NK-92 (cell line): ENCODE data around the gene ZNF616.
A peak's percentile ranks its signal among the peaks of the same experiment; 100 is the strongest.

ENCODE experiments used
- DNase-seq: peaks from one replicate; lab custom pipeline; 2025; ENCODE audit not compliant: unreplicated experiment; lab: John Stamatoyannopoulos, UW

ZNF616 gene

DNA sequence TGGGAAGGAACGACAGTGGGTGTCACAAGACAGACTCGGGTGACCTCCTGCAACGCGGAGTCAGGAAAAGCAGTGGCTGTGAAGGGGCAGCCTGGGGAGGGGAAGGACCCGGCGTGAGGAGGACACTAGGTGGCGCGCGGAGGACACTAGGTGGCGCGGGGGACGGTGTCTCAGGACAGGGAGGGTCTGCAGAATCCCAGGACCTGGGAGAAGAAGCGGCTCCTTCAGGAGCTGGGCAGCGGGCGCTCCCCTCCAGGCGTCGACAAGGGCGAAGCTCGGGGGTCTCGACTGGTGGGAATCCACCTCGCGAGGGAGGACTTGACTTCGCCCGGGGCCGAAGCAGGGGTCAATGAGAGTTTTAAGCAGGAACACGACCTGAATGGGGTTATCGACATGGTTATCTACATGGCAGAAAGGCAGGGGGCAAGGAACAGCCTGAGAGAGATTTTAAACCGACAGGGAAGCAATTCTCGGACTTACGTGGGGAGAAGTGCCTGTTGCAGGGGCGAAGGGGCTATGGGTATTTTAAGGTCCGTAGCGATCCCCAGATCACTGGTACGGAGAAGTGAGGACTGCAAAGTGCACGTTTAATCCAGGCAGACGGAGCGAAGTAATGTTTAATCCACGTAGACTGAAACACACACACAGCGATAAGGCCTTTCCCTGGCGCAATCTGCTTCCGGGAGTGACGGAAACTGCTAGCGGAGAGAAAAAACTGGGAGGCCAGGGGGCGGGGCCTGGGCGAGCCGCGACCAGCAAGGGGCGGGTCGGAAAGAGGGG lies at the start of gene ZNF616:
TSS of gene ZNF616 (minus strand) at position 687 of the 780 bp plus-strand sequence. CDS start 9,426 bp downstream, outside the sequence.
- peak; percentile 81 for DNase-seq

DNA sequence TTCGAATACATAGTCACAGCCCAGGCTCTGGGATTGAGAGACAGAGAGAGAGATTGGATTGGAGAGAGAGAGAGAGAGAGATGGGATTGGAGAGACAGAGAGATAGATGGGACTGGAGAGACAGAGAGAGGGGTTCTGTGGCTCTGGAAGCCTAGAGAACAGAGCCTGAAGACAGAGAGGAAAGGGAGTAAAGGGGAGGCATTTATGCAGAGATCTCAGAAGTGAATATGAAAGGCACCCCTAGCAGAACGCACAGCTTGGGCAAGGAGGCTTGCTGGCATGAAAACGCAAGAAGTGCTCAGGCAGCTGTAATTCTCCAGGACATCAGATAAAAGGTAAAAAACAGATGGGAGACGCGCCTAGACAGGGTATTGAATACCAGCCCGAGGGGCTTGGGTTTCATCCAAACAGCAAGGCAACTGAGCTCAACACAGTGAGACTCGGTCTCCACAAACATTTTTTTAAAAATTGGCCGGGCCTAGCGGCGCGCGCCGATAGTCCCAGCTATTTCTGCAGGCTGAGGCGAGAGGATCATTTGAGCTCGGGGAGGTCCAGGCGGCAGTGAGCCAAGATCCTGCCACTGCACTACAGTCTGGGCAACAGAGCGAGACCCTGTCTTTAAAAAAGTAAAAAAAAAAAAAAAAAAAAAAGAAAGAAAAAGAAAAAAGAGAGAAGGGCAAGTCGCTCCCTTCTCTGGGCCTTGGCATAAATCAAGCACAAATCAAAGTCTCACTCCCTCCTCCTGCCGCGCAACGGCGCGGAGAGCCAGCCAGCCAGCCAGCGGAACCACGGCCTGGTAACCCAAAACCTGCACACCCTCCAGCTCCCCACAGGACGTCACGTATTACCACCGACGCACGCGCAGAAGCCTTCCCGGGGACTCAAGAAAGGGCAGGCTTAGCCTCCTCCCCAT lies 49.3 kb upstream of the ZNF616 start:
- DNase-seq = no peak

DNA sequence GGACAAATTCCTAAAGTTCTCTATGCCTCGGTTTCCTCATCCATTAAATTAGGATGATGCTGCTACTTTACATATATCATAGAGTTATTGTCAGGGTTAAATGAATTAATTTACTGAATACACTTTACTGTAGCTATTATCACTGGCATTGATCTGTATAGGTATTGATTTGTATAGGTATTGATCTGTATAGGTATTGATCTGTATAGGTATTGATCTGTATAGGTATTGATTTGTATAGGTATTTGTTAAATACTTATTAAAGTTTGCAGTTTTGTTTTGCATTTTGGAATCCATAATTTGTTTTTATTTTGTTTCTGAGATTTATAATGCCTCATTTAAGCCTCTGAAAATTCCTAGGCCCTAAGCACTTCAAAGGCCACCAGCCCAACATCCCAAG lies 47.7 kb upstream of the ZNF616 start:
- no peak for DNase-seq

DNA sequence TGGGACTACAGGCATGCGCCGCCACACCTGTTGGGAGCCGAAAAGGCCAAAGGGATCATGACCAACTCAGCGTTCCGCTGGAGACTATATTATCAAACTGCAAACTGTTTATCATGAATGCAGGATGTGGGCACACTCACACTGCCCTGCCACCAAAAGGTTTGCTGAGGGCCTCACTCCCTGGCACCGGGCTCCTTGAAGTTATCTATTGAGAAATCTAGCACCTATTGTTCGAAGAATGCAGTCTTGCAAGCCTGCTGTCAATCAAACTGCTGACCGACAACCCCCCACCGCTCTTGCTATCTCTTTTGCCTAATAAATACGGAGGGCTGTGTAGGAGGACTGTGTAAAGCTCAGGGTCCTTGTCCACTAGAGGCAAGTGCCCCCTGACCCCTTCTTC lies 36.8 kb upstream of the ZNF616 start:
- DNase-seq = no peak

DNA sequence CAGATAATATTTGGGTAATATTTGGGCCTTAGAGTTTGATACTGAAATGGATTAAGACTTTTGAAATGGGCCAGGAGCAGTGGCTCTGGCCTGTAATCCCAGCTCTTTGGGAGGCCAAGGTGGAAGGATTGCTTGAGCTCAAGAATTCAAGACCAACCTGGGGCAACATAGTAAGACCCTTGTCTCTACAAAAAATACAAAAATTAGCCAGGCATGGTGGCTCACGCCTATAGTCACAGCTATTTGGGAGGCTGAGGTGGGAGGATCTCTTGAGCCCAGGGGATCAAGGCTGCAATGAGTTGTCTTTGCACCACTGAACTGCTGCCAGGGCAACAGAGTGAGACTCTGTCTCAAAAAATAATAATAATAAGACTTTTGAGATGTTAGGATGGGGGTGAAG lies 32.6 kb upstream of the ZNF616 start:
- no peak for DNase-seq

DNA sequence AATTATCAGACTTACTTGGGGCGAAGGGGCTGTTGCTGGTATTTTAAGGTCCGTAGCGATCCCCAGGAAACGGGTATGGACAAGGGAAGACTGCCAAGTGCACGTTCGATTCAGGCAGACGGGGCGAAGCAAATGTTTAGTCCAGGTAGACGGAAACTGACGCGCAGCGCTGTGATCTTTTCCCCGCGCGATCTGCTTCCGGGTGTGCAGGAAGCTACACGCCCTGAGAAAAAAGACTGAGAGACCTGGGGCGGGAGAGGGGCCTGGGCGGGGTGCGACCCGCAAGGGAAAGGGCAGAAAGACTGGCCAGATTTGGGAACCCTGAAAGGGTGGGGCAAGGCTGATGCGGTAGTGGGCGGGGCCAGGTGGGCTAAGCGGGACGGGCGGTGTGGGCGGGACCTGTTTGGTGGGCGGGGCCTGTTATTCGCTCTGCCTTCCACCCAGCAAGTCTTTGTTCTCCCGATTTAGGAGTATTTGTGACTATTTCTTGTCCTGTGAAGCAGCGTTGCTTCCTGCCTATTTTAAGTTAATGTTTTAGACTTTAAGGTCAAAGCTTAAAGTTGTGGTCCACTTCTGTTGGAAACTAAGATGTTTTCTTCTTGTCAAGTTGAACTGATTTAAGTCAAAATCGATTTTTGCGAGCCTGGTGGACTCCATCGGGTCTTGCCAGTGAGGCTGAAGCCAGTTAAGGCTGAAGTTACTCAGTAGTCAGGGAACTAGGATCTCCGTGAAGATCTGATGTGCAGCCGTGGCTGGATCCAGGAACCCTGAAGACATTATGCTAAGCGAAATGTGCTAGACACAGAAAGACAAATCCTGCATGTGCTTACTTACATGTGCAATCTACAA lies 31.8 kb upstream of the ZNF616 start, which contains the start of gene ZNF836:
TSS of gene ZNF836 (minus strand) at position 301 of the 849 bp plus-strand sequence. CDS start 3,549 bp downstream, outside the sequence.
- DNase-seq = peak; percentile 30

DNA sequence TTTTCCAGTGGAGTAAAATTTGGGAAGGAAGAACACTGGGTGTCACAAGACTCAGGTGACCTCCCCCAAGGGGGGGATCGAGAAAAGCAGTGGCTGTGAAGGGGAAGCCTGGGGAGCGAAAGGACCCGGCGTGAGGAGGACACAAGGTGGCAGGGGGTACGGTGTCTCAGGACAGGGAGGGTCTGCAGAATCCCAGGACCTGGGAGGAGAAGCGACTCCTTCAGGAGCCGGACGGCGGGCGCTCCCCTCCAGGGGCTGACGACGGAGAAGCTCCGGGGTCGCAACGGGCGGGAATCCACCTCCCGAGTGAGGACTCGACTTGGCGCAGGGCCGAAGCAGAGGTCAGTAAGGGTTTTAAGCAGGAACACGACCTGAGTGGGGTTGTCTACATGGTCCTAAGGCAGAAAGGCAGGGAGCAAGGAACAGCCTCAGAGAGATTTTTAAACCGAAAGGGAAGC lies 31.2 kb upstream of the ZNF616 start:
- DNase-seq = no peak

DNA sequence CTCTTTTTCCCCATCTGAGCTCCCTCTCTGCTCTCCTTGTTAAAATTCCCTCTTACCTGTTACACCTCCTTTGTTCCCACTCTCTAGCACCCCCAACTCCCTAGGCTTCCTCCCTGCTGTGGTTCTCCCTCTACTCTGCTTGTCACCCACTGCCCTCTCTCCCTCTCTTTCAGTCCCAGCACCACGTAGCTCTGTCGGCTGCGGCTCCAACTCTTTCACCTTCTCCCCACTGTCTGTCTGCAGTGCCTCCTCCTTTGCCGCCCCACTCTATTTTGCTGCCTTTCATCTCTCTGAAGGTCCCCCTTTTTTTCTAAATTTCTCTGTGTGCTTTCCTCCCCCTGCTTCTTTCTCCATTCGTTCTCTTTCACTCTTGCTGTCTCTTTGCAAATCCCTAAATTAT lies 30.6 kb upstream of the ZNF616 start:
- no peak for DNase-seq

DNA sequence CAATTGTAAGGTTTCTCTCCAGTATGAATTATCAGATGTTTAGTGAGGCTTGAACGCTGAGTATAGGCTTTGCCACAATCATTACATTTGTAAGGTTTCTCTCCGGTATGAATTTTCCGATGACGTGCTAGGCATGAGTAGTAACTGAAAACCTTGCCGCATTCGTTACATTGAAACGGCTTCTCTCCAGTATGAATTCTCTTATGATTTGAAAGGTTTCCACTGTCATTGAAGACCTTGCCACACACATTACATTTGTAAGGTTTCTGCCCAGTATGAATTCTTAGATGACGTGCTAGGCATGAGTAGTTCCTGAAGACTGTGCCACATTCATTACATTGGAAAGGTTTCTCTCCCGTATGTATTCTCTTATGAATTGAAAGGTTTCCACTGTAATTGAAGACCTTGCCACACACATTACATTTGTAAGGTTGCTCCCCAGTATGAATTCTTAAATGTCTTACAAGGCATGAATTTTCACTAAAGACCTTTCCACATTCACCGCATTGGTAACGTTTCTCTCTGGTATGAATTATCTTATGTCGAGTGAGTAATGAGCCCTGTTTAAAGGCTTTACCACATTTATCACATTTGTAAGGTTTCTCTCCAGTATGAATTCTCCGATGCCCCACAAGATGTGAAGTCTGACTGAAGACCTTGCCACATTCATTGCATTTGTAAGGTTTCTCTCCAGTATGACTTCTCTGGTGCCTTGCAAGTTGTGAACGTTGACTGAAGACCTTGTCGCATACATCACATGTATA lies 16.0 kb upstream of the ZNF616 start:
- no peak for DNase-seq

DNA sequence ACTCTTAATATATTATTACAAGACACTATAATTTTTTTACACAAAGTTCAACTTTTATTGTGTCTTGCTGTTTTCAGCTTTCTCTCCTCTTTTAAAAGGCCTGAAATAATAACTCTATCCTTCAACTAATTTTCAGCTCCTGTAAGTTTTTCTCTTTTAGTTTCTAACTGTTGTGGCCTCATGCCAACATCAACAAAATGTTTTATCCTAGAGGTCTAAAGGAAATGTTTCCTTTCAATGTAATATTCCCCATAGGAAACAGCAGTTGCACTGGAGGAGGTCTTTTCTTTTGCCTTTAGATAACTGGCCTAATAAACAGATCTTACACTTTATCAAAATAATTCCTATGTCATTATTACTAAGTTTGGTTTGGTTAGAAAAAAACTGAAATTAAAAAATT lies 8.5 kb upstream of the ZNF616 start:
- no peak for DNase-seq

DNA sequence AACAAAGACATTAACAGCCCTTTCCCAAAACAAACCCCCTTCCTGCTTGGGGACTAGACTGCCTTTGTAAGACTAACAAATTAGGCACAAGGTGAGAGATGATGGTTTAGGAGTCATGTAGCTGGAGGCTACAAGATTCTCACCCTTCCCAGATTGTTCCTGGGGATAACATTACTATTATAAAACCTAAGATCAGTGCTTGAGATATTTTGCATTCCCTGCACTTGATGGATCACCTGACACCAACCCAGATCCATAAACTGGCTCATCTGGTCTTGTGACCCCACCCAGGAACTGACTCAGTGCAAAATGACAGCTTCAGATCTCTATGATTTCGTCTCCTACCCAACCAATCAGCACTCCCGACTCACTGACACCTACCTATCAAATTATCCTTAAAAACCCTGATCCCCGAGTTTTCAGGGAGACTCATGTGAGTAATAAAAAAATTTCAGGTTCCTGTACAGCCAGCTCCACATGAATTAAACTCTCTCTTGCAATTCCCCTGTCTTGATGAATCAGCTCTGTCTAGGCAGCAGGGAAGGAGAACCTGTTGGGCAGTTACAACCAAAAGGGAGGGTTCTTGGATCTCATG lies 2.4 kb upstream of the ZNF616 start:
- DNase-seq = no peak

DNA sequence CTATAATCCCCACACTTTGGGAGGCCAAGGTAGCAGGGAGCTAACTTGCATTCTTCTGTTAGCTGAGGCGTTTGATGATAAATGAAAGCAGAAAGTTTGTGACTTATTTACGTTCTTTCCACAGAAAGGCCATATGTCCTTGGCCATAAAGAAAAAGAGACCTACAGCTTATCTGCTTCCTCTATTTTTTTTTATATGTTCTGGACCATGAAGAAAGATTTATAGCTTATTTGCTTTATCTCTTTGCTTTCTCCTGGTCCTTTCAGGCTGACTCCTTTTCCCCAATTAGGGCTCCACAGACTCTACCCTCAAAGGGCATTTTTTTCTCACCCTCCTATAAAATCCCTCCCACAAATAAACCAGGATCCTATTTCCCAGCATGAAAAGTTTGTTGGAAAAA lies 1.5 kb upstream of the ZNF616 start:
- DNase-seq = no peak

DNA sequence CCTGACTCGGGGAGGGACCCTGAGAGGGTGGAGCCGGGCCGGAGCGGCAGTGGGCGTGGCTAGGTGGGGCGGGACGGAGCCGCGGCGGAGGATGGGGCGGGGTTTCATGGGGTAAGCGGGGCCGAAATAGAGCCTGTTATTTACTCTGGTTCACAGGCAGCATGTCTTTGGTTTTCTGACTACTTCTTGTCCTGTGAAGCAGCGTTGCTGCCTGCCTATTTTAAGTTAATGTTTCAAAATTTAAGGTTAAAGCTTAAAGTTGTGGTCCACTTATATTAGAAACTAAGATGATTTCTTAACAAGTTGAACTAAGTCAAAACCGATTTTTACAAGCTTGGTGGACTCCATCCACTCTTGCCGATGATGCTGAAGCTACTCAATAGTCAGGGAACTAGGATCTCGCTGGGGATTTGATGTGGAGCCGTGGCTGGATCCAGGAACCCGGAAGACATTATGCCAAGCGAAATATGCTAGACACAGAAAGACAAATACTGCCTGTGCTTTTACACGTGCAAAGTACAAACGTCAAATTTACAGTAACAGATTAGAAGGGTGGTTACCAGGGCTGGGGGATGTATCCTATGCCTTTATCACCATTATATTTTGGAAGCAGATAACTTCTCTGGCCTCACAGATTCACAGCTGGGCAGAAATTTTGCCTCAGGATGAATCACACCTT lies 433 bp upstream of the ZNF616 start:
- DNase-seq = no peak

DNA sequence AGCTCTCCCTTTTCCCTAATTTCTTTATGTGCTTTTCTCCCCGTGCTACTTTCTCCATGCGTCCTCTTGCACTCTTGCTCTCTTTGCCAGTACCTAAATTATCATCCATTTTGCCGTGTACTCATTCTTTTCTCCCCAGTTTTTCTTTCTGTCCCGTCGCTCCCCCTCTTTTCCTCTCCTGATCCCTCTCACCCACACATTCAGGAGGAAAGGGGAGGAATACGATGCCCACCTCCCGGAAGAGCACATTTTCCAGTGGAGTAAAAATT lies 821 bp downstream of the ZNF616 start:
- no peak for DNase-seq

DNA sequence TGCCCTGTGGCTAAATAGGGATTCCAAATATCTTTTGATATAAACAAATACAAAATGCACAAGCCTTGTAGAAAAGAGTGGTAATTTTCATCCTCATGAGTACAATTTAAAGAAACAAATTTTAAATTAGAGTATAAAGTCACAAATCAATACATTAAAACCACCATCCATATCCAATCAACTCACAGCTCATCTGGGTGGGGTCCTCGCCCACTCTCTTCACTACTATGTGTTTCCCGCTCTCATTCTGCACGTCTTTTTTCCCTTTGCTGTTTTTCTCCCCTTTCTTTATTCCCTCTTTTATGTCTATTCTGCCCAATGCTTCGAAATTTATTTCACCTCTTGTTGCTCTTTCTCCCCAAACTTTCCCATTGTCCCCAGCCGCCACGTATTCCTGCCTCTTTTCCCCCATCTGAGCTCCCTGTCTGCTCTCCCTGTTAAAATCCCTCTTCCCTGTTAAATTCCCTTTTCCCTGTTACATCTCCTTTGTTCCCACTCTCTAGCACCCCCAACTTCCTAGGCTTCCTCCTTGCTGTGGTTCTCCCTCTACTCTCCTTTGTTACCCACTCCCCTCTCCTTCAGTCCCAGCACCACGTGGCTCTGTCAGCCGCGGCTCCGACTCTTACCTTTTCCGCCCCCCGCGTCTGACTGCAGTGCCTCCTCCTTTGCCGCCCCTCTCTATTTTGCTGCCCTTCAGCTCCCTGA lies 1.3 kb downstream of the ZNF616 start:
- DNase-seq = no peak

DNA sequence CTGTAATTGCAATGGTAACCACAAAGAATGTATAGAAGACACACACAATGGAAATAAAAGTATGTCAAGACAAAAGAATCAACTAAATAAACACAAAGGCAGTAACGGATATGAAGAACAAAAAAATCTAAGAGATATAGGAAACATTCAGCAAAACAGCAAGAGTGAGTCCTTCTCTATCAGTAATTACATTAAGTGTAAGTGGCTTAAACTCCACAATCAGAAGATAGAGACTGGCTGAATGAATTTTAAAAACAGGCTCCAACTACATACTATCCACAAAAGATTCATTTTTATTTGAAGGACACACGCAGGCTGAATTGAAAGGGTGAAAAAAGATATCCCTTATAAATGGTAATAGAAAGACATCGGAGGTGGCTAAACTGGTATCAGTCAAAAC lies 19.5 kb downstream of the ZNF616 start:
- no peak for DNase-seq

DNA sequence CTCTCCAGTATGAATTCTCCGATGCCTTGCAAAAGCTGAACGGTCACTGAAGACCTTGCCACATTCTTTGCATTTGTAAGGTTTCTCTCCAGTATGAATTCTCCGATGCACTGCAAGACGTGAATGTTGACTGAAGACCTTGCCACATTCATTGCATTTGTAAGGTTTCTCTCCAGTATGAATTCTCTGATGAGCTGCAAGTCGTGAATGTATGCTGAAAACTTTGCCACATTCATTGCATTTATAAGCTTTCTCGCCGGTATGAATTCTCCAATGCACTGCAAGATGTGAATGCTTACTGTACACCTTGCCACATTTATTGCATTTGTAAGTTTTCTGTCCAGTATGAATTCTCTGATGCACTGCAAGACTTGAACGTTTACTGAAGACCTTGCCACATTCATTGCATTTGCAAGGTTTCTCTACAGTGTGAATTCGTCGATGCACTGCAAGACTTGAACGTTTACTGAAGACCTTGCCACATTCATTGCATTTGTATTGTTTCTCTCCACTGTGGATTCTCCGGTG lies 24.1 kb downstream of the ZNF616 start:
- no peak for DNase-seq

DNA sequence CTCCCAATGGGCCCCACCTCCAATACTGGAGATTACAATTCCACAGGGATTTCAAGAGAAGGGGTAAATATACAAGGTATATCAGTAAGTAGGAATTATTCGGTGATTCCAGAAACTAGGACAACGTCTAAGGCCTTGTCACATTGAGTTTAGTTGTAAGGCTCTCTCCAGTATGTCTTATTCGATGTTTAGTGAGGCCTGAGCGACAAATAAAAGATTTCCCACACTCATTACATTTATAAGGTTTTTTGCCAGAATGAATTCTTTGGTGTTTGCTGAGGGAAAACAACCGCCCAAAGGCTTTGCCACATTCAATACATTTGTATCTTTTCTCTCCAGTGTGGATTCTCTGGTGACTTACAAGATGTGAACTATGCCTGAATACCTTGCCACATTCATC lies 25.0 kb downstream of the ZNF616 start:
- no peak for DNase-seq

DNA sequence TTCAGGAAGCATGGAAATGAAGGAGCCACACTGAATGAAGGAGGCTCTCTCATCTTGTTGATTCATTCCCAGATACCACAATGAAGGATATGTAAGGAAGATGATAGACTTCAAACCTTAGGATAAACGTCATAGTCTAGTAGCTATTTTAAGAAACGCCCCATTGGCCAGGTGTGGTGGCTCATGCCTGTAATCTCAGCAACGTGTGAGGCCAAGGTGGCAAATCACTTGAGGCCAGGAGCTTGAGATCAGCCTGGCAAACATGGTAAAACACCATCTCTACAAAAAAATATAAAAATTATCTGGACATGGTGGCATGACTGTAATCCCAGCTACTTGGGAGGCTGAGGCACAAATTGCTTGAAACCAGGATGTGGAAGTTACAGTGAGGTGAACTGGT lies 27.1 kb downstream of the ZNF616 start:
- DNase-seq = no peak
